ENCODE data around the gene RPS21.
A peak's percentile ranks its signal among the peaks of the same experiment; 100 is the strongest.
"Not testable (repeated sequence)": the region's sequence is repeated elsewhere in the genome, so short reads cannot be mapped to it uniquely, and the experiment has no call there.

RPS21 gene

GRCh38 chr20:62365814-62366369 is 21.0 kb upstream of the RPS21 start:
- peak; percentile 27 for DNase-seq (ENCODE audit: low spot score)

GRCh38 chr20:62366370-62367135 is 20.4 kb upstream of the RPS21 start:
- peak; percentile 82 for DNase-seq (ENCODE audit: low spot score)

GRCh38 chr20:62367136-62367632 is 19.7 kb upstream of the RPS21 start, which contains the start of gene LAMA5:
TSS of gene LAMA5 (minus strand) at chr20:62367312. CDS start at chr20:62367245, 67 bp downstream.
- peak; percentile 88 for DNase-seq (ENCODE audit: low spot score)

DNA sequence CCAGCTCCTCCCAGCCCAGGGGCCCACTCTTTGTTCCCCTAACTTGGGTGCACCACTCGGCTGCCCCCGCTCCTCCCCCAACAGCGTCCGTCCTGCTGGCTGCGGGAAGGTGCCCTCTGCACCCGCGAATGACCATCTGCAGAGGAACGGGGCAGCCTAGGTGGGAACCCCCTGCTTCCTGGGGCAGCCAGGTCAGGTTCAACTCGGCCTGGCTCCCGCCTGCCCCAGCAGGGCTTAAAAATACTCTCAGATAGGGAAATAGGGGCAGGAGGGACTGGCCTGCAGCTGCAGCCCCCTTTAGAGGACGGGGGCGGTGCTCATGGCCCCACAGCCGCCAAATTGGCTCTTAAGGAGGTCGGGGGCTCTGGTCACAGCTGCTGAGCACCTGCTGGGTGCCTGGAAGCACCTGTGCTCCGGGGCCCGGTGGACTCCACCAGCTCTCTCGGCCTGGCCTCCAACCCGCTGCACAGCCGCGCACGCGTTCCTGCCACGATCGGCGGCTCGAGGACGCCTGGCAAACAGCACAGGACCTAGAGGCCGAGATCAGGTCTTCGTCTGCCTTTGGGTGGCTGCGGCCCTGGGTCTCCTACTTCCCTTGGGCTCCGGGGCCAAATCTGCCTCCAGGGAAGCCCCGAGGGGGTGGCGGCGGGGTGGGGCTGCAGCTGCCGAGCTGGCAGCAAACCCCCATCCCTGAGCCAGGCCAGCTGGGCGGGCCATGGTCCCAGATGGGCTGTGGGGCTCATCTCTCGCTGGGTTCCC is 19.1 kb upstream of the RPS21 start:
- DNase-seq (ENCODE audit: low spot score) = no peak

- no peak for DNase-seq (ENCODE audit: low spot score)
Observed at GRCh38 chr20:62368392-62368975, 18.4 kb upstream of the RPS21 start.

GRCh38 chr20:62368976-62369814 is 17.7 kb upstream of the RPS21 start:
- peak; percentile 79 for DNase-seq (ENCODE audit: low spot score)

DNA sequence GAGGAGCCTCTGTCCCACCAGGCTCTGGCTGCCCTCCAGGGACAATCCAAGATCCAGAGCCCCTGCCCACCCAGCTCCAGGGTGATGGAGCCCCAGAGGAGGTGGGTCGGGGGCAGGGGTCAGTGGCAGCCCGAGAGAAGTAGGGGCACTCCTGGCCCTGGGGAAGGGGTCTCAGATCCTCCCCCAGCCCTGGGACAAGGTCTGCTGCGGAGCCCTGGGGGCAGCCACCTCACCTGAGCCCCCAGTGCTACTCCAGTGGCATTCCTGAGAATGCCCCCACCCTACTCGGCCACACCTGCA is 17.1 kb upstream of the RPS21 start:
- no peak for DNase-seq (ENCODE audit: low spot score)

DNA sequence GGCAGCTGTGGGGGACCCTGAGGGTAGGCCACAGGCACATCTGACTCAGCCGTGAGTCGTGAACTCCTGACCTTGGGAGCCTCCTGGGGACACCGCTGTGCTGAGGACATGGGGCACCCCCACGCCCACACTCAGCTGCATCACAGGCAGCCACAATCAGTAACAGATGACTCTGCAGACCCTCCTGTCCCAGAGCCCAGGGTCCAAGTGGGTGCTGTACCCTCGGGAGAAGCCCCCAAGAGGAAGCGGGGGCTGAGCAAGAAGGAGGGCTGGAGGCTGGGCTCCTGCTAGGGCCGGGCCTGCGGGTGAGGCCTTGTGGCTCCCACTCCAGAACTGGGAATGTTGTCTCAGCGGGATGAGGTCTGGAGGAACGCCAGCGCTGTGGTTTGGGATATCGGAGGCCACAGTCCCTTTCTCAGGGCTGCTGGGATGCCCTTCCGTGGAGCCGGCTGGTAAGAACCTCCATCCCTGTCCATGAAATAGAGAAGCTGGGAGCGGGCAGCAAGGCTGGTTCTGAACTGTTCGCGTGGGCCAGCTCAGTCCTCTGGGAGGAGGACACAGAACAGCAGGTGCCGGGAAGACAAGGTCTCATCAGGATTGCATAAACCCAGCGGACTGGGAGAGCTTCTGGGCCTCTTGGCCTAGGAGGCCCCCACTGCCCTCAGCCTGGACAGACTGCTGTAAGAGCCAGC is 16.6 kb upstream of the RPS21 start:
- no peak for DNase-seq (ENCODE audit: low spot score)

GRCh38 chr20:62370807-62371587 is 15.9 kb upstream of the RPS21 start:
- no peak for DNase-seq (ENCODE audit: low spot score)

DNA sequence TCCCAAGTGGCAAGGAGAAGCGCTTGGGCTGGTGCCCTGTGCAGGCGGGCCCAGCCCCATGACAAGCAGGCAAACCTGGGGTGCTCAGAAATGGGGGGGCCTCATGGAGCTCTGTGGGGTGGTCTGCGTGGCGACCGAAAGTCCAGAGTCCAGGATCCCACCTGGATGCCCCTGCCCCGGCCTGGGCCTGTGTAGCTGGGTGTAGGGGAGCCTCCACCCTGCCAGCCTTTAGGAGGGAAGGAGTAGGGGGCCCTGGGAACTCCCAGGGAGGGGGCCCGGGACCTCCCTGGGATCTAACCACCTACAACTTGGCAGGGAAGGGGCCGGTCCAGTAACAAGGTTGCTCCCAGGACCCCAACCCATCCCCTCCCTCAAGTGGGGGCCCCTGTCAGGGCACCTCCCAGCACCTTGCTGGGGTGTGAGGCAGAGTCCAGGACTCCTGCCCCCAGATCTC is 15.3 kb upstream of the RPS21 start:
- no peak for DNase-seq (ENCODE audit: low spot score)

GRCh38 chr20:62372042-62372993 is 14.6 kb upstream of the RPS21 start:
- DNase-seq (ENCODE audit: low spot score) = no peak

DNA sequence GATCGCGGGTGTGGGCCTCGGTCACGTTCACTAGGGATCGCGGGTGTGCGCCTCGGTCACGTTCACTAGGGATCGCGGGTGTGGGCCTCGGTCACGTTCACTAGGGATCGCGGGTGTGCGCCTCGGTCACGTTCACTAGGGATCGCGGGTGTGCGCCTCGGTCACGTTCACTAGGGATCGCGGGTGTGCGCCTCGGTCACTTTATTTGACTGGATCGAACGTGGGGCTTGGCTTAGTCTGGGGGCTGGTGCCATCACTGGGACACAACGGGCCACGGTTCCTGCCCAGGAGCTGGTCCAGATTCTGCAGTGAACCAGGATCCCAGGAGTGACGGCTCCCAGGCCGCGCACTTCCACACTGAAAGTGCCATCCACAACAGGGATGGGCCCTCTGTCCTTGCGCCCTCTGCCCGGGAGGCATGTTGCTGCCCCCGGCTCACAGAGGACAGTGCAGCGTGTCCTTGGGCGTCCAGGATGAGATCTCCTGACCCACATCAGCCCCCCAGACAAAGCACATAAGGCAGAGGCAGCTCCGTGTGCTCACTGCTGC is 13.2 kb upstream of the RPS21 start:
- not testable (repeated sequence) for DNase-seq (ENCODE audit: low spot score)

DNA sequence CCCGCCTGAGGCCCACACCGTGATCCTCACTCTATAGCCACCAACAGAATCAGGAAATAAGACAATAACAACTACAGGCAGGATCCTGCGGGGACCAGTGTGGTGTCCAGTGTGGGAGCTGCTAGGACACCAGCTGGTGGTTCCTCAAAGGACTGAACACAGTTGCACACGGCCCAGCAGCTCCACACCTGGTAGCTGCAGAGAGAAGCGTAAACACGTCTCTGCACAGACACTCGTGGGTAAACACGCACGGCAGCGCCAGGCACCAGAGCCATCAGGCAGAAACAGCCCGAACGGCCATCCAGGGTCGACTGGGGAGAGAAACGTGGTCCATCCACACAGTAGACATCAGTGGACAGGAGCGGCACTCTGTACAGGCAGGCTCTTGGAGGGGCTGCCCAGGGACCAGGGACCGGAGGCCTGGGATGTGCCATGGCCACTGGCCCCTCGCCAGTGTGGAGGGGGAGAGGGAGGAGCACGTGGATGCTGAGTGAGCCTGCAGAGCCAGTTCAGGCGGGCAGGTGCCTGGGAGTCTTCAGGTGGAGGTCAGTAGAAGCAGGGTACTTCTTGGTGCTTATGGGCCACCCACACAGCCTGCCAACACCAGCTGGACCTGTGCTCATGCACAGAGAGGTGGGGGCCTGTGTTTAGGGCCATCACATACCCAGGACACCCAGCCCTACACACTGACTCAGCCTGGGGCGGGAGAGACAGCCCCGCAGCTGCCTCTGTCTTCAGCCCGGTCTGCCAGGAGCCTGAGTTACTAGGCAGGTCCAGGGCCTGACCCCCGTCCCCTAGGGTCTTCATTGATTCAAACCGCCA is 12.4 kb upstream of the RPS21 start:
- no peak for DNase-seq (ENCODE audit: low spot score)

GRCh38 chr20:62376112-62377063 is 10.5 kb upstream of the RPS21 start:
- DNase-seq (ENCODE audit: low spot score) = peak; percentile 83

DNA sequence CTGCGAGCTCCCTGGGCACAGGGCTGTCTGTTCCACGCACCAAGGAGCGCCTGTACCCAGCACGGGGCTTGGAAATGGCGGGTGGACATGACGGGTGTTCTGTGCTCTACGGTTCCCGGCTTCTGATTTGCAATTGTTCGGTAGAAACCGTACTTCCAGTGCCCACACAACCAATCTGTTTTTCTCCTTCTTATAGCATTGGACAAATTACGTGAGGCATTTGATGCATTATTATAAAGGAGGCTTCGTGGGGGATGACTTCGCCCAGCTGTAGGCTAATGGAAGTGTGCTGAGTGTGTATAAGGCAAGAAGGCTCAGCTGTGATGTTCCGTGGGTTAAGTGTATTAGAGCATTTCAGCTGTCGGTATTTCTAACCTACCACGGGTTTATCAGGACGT is 9.8 kb upstream of the RPS21 start:
- no peak for DNase-seq (ENCODE audit: low spot score)

DNA sequence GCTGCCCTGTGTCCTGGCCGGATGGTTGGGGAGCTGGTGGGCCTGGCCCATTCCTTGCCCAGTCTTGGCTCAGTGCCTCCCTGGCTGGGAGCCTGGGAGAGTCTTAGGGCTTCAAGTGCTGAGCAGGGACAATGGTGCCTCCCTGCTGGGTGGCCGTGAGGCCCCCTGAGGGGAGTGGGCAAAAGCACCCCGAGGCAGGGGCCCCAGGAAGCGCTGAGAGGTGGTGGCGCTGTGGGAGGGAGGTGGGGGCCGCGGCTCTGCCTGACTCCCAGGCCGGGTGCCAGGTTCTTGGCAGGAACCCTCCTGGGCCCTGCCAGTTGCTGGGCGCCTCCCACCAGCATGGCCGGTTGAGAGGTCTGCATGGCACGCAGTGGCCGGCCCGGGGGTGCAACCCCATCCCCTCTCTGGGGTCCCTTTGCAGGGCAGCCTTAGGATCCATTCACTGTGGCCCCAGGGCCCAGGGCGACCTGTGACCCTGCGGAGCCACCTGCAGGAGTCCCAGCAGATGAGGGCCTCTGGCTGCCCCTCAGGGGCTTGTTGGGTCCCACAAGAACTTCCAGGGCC is 9.2 kb upstream of the RPS21 start:
- DNase-seq (ENCODE audit: low spot score) = no peak

Measured in iPS-NIHi11 (cell line).